GM19324 (cell line): ENCODE measurements around the gene MYL3.
"Not testable (repeated sequence)": the region's sequence is repeated elsewhere in the genome, so short reads cannot be mapped to it uniquely, and the experiment has no call there.

Experiments used
- ATAC-seq: cut with Tn5 transposase; IDR thresholded peaks from one replicate; pipeline ENCODE4 v1.9.1; 2021; ENCODE audit warnings: mild to moderate bottlenecking, moderate library complexity; ENCODE audit not compliant: unreplicated experiment, low FRiP score

MYL3 gene

GRCh38 chr3:46833346-46834300 lies 29.6 kb downstream of the MYL3 start:
- ATAC-seq = no peak

GRCh38 chr3:46831841-46832240 lies 31.4 kb downstream of the MYL3 start:
- ATAC-seq = no peak

- ATAC-seq = no peak
These were observed 31.9 kb downstream of the MYL3 start for GRCh38 chr3:46831316-46831715.

GRCh38 chr3:46830801-46831200 lies 32.4 kb downstream of the MYL3 start:
- ATAC-seq = no peak

GRCh38 chr3:46829699-46830208 lies 33.5 kb downstream of the MYL3 start:
- no peak for ATAC-seq

GRCh38 chr3:46825450-46825849 lies 37.8 kb downstream of the MYL3 start:
- ATAC-seq = no peak

- no peak for ATAC-seq
These were observed 38.9 kb downstream of the MYL3 start for GRCh38 chr3:46824211-46824970.

GRCh38 chr3:46823314-46823713 lies 39.9 kb downstream of the MYL3 start:
- ATAC-seq = not testable (repeated sequence)

GRCh38 chr3:46821553-46821952 lies 41.7 kb downstream of the MYL3 start:
- ATAC-seq = no peak

GRCh38 chr3:46820852-46821251 lies 42.4 kb downstream of the MYL3 start:
- no peak for ATAC-seq

- no peak for ATAC-seq
These were observed 50.9 kb downstream of the MYL3 start for GRCh38 chr3:46812237-46812791.

GRCh38 chr3:46811615-46812236 lies 51.5 kb downstream of the MYL3 start:
- no peak for ATAC-seq

- not testable (repeated sequence) for ATAC-seq
These were observed 54.5 kb downstream of the MYL3 start for GRCh38 chr3:46808766-46809165.
